T-helper 22 cell (primary cell): Measurements from ENCODE around the gene MX2.

Source experiments
- DNase-seq: peaks from one replicate; pipeline ENCODE4 v3.0.0-alpha.2; 2020; ENCODE audit warnings: low read depth

Gene MX2

GRCh38 chr21:41438425-41439113, 76.7 kb downstream of the MX2 start:
- DNase-seq, result no peak

- DNase-seq, result no peak
These were observed 77.4 kb downstream of the MX2 start for GRCh38 chr21:41439248-41439647.

- no peak for DNase-seq
These were observed 79.7 kb downstream of the MX2 start for GRCh38 chr21:41441546-41441945.

- no peak for DNase-seq
These were observed 80.8 kb downstream of the MX2 start for GRCh38 chr21:41442481-41443186.

- DNase-seq, result no peak
These were observed 81.7 kb downstream of the MX2 start for GRCh38 chr21:41443562-41443961.

- no peak for DNase-seq
These were observed 83.1 kb downstream of the MX2 start for GRCh38 chr21:41444703-41445464.

- no peak for DNase-seq
These were observed 83.6 kb downstream of the MX2 start for GRCh38 chr21:41445465-41445862.

GRCh38 chr21:41446586-41446985, 84.8 kb downstream of the MX2 start:
- DNase-seq, result no peak

- no peak for DNase-seq
These were observed 85.5 kb downstream of the MX2 start for GRCh38 chr21:41447356-41447755.

GRCh38 chr21:41449613-41450012, 87.8 kb downstream of the MX2 start:
- DNase-seq, result no peak

GRCh38 chr21:41451753-41452676, 90.2 kb downstream of the MX2 start:
- DNase-seq, result no peak

GRCh38 chr21:41453198-41453597, 91.4 kb downstream of the MX2 start:
- no peak for DNase-seq

- DNase-seq, result no peak
These were observed 91.9 kb downstream of the MX2 start for GRCh38 chr21:41453761-41454160.

- no peak for DNase-seq
These were observed 96.3 kb downstream of the MX2 start for GRCh38 chr21:41458121-41458520.

- no peak for DNase-seq
These were observed 96.7 kb downstream of the MX2 start for GRCh38 chr21:41458559-41458958.
